ENCODE measurements around the gene NPEPL1.
"Not testable (repeated sequence)": the region's sequence is repeated elsewhere in the genome, so short reads cannot be mapped to it uniquely, and the experiment has no call there.

The NPEPL1 gene

DNA sequence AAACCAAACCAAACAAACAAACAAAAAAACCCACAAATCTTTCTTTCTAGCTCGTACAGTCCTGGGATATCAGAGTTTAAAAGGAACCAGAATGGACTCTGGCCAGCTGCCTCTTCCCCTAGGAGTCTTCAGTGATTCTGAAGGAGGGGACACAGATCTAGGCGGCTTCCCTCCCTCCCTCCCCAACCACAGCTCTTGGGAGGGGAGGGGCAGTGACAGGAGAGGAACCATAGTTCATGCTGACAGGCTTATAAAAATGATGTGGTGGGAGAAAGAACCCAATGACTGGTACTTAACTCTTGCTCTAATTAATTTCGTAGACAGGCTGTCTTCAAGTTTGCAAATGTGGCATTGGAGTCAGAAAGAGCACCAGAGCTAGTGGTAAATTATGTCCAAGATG lies 56.0 kb downstream of the NPEPL1 start:
- DNase-seq (ENCODE audit: low read depth), result no peak
- no peak for TF ChIP-seq CTCF (IDR thresholded peaks at IDR 0.05; ENCODE audit: control insufficient read depth, extremely low read depth, insufficient read depth)
- no peak overlapping the region for H3K4me3 ChIP-seq (ENCODE audit: low read depth, low read length)

DNA sequence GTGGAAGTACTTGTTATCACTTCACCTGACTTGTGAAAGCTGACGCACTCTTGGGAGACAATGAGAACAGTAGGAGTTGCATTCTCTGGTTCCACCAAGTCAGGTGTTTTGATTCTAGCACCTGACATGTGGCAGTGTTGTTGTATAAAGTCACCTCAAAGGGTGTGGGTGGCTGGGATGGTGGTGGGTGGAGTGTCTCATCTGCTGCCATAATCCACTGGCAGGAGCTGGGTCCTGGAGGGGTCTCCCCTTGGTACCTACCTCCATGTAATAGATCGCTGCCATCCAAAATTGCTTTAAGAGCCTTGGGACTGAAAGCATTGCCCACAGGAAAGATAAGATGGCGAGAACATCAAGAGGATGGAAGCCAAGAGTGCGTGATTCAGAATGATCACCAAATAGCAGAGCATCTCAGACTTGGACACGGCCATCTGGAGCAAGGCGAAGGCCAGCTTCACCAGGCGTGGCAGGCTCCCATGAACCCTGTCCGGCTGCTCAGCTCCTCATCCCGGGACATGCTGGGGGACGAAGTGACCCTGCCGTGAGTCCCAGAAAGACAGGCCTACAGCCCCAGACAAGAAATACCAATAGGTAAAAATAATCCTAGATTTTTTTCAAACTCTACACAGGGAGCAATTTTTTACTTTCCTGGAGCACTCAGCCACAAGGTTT lies 56.6 kb downstream of the NPEPL1 start:
- no peak for DNase-seq (ENCODE audit: low read depth)
- TF ChIP-seq CTCF (IDR thresholded peaks at IDR 0.05; ENCODE audit: control insufficient read depth, extremely low read depth, insufficient read depth), result no peak
- H3K4me3 ChIP-seq (ENCODE audit: low read depth, low read length), result no peak overlapping the region

GRCh38 chr20:58749979-58750378 lies 57.4 kb downstream of the NPEPL1 start:
- no peak for DNase-seq (ENCODE audit: low read depth)
- no peak for TF ChIP-seq CTCF (IDR thresholded peaks at IDR 0.05; ENCODE audit: control insufficient read depth, extremely low read depth, insufficient read depth)
- no peak overlapping the region for H3K4me3 ChIP-seq (ENCODE audit: low read depth, low read length)

DNA sequence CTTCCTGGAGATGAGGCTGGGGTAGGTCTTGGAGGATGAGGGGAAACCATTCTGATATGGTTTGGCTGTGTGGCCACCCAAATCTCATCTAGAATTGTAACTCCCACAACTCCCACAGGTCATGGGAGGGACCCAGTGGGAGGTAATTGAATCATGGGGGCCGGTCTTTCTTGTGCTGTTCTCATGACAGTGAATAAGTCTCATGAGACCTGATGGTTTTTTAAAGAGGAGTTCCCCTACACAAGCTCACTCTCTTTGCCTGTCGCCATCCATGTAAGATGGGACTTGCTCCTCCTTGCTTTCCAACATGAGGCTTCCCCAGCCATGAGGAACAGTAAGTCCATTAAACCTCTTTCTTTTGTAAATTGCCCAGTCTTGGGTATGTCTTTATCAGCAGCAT lies 58.1 kb downstream of the NPEPL1 start:
- DNase-seq (ENCODE audit: low read depth); H3K4me3 ChIP-seq (ENCODE audit: low read depth, low read length): not testable (repeated sequence)

DNA sequence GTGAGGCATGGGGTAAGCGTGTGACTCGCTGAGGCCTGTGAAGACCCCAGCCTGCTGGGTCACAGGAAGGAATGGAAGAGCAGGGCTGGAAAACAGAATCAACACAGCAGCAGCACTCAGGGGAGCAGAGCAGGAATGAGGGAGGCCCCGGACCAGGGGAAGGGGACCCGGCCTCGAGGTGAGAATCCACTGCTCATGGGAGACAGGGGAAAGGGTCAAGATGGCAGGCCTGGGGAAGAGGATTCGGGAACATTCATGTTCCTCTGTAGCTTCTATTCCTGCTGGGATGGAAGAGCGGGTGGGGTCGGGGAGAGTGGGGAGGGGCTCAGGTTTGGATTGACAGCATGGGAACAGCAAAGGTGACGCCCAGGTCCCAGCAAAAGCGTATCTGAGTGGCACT lies 59.4 kb downstream of the NPEPL1 start:
- H3K4me3 ChIP-seq (ENCODE audit: low read depth, low read length), result no peak overlapping the region

GRCh38 chr20:58752565-58752964 lies 60.0 kb downstream of the NPEPL1 start:
- H3K4me3 ChIP-seq (ENCODE audit: low read depth, low read length), result no peak overlapping the region
- no peak for DNase-seq (ENCODE audit: low read depth)
- no peak for TF ChIP-seq CTCF (IDR thresholded peaks at IDR 0.05; ENCODE audit: control insufficient read depth, extremely low read depth, insufficient read depth)

More for the DNA sequence above, 59.4 kb downstream of the NPEPL1 start:
- no peak for TF ChIP-seq CTCF (IDR thresholded peaks at IDR 0.05; ENCODE audit: control insufficient read depth, extremely low read depth, insufficient read depth)
- no peak for DNase-seq (ENCODE audit: low read depth)

- no peak overlapping the region for H3K4me3 ChIP-seq (ENCODE audit: low read depth, low read length)
- DNase-seq (ENCODE audit: low read depth), result no peak
- no peak for TF ChIP-seq CTCF (IDR thresholded peaks at IDR 0.05; ENCODE audit: control insufficient read depth, extremely low read depth, insufficient read depth)
These were observed 60.8 kb downstream of the NPEPL1 start for GRCh38 chr20:58753267-58753921.
